Testis (tissue), 3 donors: Measurements from ENCODE around the gene ENTPD7. TPM values are rescaled to one million over a fixed set of nuclear protein-coding genes. Genes with fewer than 3 reads are reported as not detected.
A peak's percentile ranks its signal among the peaks of the same experiment; 100 is the strongest.
"Not testable (repeated sequence)": the region's sequence is repeated elsewhere in the genome, so short reads cannot be mapped to it uniquely, and the experiment has no call there.

ENCODE experiments used
- DNase-seq: peaks from one replicate; pipeline ENCODE4 v3.0.0-alpha.2; 2019
- H3K27ac ChIP-seq, 2 donors: fragments of 200-600 bp; sonication (generic); one replicate each; pipeline ENCODE4 v1.5.1; 2019
- H3K27me3 ChIP-seq: fragments of 200-600 bp; sonication (generic); one replicate; pipeline ENCODE4 v1.5.1; 2019
- H3K36me3 ChIP-seq: fragments of 200-600 bp; sonication (generic); one replicate; pipeline ENCODE4 v1.5.1; 2017; ENCODE audit warnings: low read depth; ENCODE audit errors: missing control alignments
- H3K4me1 ChIP-seq: fragments of 200-600 bp; sonication (generic); one replicate; pipeline ENCODE4 v1.5.1; 2019
- H3K4me3 ChIP-seq, 2 donors: fragments of 200-600 bp; sonication (generic); one replicate each; pipeline ENCODE4 v1.5.1; 2017 to 2019
- H3K9me3 ChIP-seq: fragments of 200-600 bp; sonication (generic); one replicate; pipeline ENCODE4 v1.5.1; 2017
- POLR2A ChIP-seq: fragments of 450-650 bp; IDR thresholded peaks from one replicate; pipeline ENCODE4 v1.6.1; 2017; ENCODE audit warnings: antibody characterized with exemption, mild to moderate bottlenecking, moderate library complexity
- WGBS, 2 donors: methylation state at CpG; one replicate each; pipeline ENCODE4 v1.1.5; 2018; 5-methylcytosine and 5-hydroxymethylcytosine counted together
- intact Hi-C: fragments of 100-400 bp; cut with DNase I; formaldehyde crosslinking; loops from one replicate; pipeline ENCODE4 v1.15.1; 2023; ENCODE audit warnings: low total_unique reads
- polyA plus RNA-seq: library from polyadenylated mRNA; stranded (reverse); fragments of 350-450 nt; fragmentation: Illumina TruSeq; extraction: RNeasy Lipid Tissue Mini Kit (QIAGEN cat#74804); gene quantifications from one replicate; pipeline ENCODE4 v1.2.3, GENCODE V29; 2014; ENCODE audit warnings: low read depth, low replicate concordance; ENCODE audit not compliant: insufficient read depth
- total RNA-seq, 2 donors: library from RNA; depleted of rRNA; stranded (reverse); fragments of >200 nt; gene quantifications; one replicate each; pipeline ENCODE4 v1.2.3, GENCODE V29; 2016
- TF ChIP-seq, protein P1 (sequence below), 3 experiments: fragments of 450-650 bp in 2 of 3; fragments of 200-600 bp in 1 of 3; sonication (generic) in 1 of 3; IDR thresholded peaks; one replicate each; pipeline ENCODE4 v1.5.1; 2016 to 2019; ENCODE audit warnings: antibody characterized with exemption in 3 of 3, mild to moderate bottlenecking in 2 of 3, moderate library complexity in 1 of 3

Gene ENTPD7
- total and polyA plus RNA-seq, 3 donors from 2014 or later: 4.0 to 6.3 (median 5.0) TPM

DNA sequence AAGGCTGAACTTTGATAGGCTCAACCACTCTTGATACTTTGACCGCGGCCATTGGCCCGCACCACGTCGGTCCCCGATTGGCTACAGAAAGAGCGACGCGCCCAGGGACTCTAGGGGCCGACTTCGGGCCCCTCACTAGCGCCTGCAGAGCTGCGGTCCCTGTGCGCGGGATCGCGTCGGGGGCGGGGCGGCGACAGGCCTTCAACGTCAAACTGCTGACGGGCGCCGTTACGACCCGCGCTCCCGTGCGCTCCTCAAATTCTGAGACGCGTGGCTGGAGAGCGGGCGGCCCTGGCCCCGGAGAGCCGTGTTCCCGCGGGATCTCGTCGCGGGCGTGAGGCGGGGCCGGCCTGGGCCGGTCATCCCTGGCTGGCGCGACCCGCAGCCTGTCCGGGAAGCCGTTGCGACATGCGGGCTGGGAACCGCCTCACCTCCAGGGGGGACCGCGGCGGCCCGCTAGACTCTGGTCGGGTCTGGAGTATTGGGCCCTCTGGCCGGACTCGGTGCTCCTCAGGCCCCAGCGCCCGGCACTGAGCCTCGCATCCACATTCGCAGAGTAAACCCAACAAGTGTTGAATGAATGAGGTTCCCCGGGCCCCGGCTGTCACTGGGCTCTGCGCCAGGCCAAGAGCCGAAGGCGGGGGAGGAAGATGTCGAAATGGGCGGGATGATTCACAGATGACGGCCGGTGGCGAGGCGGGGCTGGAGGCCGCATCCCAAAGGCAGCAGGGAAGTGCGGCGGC lies 38.4 kb upstream of the ENTPD7 start:
- peak overlapping the region; percentile 67 to 86 for H3K4me3 ChIP-seq
- peaks cover 23% of the 10 kb centered on the region for H3K4me1 ChIP-seq
- peak; percentile 91 for DNase-seq
- TF ChIP-seq POLR2A: peak; percentile 46
- TF ChIP-seq, protein P1, sequence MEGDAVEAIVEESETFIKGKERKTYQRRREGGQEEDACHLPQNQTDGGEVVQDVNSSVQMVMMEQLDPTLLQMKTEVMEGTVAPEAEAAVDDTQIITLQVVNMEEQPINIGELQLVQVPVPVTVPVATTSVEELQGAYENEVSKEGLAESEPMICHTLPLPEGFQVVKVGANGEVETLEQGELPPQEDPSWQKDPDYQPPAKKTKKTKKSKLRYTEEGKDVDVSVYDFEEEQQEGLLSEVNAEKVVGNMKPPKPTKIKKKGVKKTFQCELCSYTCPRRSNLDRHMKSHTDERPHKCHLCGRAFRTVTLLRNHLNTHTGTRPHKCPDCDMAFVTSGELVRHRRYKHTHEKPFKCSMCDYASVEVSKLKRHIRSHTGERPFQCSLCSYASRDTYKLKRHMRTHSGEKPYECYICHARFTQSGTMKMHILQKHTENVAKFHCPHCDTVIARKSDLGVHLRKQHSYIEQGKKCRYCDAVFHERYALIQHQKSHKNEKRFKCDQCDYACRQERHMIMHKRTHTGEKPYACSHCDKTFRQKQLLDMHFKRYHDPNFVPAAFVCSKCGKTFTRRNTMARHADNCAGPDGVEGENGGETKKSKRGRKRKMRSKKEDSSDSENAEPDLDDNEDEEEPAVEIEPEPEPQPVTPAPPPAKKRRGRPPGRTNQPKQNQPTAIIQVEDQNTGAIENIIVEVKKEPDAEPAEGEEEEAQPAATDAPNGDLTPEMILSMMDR (IDR thresholded peaks at IDR 0.05): peak in 1 of 3 experiments; percentile 23
- no peaks in the 10 kb centered on the region for H3K9me3 ChIP-seq
- intact Hi-C loops: loop anchor here (10.0 kb wide), 1 partner anchor 186 kb away; the partner anchor contains the start of gene GOT1
- no peaks in the 10 kb centered on the region for H3K27me3 ChIP-seq
- no peaks in the 10 kb centered on the region for H3K36me3 ChIP-seq
- peak overlapping the region; percentile 94 to 96 for H3K27ac ChIP-seq
- WGBS, 2 donors: 0 to 1% methylated on average over 15 to 41 of the region's 78 CpGs

DNA sequence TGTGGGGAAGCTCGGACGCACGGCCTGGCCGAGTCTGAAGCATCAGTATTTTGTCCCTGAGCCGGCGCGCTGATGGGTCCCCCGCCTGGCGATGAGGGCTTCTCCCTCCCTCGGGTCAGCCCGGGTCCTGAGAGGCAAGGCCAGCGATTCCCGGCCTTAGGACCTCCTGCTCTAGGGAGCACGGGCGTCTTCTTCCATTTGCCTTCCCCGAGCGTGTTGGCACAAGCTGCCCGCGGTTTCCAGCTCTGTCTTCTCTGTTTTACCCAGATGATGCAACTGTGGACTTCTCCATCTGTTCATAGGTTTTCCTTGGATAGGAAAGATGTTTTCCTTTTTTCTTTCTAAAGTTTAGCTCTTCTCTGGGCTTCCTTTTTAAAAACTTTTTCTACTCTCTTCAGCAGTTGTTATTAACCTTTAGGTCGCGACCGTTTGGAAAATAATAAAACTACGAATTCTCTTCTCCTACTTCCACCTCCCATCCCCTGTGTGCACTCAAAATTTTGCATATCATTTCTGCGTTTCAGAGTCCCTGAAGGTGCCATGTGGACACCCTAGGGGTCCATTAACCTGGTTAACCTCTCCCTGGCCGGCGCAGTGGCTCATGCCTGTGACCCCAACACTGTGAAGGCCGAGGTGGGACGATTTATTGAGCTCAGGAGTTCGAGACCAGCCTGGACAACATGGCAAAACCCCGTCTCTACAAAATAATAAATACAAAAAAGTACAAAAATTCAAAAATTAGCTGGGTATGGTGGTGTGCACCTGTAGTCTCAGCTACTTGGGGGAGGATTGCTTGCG lies 37.7 kb upstream of the ENTPD7 start:
- TF ChIP-seq, protein P1 (IDR thresholded peaks at IDR 0.05): no peak
- TF ChIP-seq POLR2A: peak; percentile 30
- H3K36me3 ChIP-seq: no peaks in the 10 kb centered on the region
- no peaks in the 10 kb centered on the region for H3K27me3 ChIP-seq
- no peak for DNase-seq
- intact Hi-C loops: loop anchor here (10.0 kb wide), 1 partner anchor 187 kb away; the partner anchor contains the start of gene GOT1
- H3K4me1 ChIP-seq: peaks cover 23% of the 10 kb centered on the region
- peak overlapping the region; percentile 67 to 86 for H3K4me3 ChIP-seq
- 9 to 12% methylated on average over 29 to 31 of the region's 31 CpGs for WGBS, 2 donors
- H3K9me3 ChIP-seq: no peaks in the 10 kb centered on the region
- peak overlapping the region; percentile 94 to 96 for H3K27ac ChIP-seq

DNA sequence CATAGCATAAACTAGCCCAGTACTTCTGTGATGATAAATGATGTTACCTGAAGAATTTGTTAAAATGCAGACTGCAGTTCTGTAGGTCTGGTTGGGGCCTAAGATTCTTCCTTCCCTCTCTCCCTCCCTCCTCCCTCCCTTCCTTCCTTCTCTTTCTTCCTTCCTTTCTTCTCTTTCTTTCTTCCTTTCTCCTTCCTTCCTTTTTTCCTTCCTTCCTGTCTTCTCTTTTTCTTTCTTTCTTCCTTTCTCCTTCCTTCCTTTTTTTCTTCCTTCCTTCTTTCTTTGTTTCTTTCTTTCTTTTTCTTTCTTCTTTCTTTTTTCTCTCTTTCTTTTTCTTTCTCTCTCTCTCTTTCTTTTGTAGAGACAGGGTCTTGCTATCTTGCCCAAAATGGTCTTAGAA lies 35.4 kb upstream of the ENTPD7 start:
- Histone ChIP-seq H3K27me3 (no peaks in the 10 kb centered on the region), H3K4me3 (no peak overlapping the region), H3K27ac (no peak overlapping the region), H3K9me3 (no peaks in the 10 kb centered on the region), H3K36me3 (no peaks in the 10 kb centered on the region), H3K4me1 (peaks cover 15% of the 10 kb centered on the region)
- intact Hi-C loops: loop anchor here (10.0 kb wide), 1 partner anchor 189 kb away; the partner anchor contains the start of gene GOT1
- no peak for DNase-seq
- no peak for TF ChIP-seq POLR2A
- TF ChIP-seq, protein P1 (IDR thresholded peaks at IDR 0.05): no peak

DNA sequence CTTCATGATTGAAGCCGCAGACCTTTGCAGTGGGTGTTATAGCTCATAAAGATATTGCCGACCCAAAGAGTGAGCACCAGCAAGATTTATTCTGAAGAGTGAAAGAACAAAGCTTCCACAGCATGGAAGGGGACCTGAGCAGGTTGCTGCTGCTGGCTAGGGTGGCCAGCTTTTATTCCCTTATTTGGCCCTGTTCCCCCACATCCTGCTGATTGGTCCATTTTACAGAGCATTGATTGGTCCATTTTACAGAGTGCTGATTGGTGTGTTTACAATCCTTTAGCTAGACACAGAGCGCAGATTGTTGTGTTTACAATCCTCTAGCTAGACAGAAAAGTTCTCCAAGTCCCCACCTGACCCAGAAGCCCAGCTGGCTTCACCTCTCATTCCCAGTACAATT lies 34.2 kb upstream of the ENTPD7 start:
- intact Hi-C loops: loop anchor here (10.0 kb wide), 1 partner anchor 190 kb away; the partner anchor contains the start of gene GOT1

More for the DNA sequence above, 34.2 kb upstream of the ENTPD7 start:
- H3K27ac ChIP-seq, H3K9me3 ChIP-seq, H3K4me3 ChIP-seq, H3K36me3 ChIP-seq, DNase-seq, H3K4me1 ChIP-seq, H3K27me3 ChIP-seq: not testable (repeated sequence)
- 61 to 67% methylated on average over 3 of the region's 3 CpGs for WGBS, 2 donors
